ENCODE data around the gene HOXA7. TPM values are rescaled to one million over a fixed set of nuclear protein-coding genes. Genes with fewer than 3 reads are reported as not detected.

HOXA7 gene
- total RNA-seq, 4 donors from 2014 or later = 8.7 to 16.9 (median 11.3) TPM

DNA sequence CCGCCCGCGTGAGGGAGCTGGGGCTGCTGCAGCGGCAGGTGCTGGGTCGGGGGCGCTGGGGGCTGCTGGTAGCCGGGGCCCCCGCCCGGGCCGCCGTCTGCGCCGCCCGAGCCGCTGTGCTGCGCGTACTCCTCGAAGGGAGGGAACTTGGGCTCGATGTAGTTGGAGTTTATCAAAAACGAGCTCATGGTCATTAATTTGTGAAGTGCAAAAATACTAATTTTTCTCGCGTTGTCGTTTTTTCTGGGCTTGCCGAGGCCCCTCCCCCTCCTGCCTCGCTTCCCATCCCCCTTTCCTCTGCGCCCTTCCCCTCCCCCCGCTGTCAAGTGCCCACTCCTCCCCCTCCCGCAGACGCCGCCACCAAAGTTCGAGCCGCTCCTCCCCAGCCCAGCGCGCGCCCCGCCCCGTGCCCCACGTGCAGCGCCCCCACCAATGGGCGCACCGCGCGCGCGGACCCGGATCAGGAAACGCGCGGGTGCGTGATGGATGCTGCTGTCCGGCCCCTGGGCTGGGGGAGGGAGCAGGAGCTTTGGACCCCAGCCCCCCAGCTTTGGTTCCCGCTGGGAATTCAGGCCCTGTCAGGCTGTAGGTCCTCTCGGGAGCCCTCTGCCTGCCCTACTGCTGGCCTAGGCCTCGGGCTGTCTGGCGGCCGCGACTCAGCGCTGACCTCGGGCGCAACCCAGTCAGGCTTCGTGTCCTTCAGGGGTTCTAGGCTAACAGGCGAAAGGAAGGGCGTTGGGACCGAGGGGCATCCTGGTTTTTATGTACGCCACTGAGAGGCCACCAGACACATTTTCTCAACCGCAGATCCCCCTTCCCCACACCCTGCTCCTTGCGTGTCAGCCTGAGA lies 25.7 kb downstream of the HOXA7 start, which contains the start of gene HOXA4:
Gene HOXA4, minus strand, starts transcription at position 218 of the 850 bp plus-strand sequence. Its CDS starts 24 bp downstream, at position 194.
- H3K27ac ChIP-seq = peak within 1 kb of the TSS; percentile 56 to 90 (median 76)
- H3K9me3 ChIP-seq = no peaks in the 10 kb centered on the region
- peak; percentile 84 to 90 for DNase-seq (ENCODE audit: low spot score in 2 of 2)
- H3K4me1 ChIP-seq = peaks cover 0 to 79% (median 13%) of the 10 kb centered on the region in 4 donors
- H3K4me3 ChIP-seq = peak within 1 kb of the TSS; percentile 51 to 76 (median 64)
- WGBS, 2 donors = 2 to 5% methylated on average over 48 to 64 of the region's 67 CpGs
- TF ChIP-seq, protein P1, sequence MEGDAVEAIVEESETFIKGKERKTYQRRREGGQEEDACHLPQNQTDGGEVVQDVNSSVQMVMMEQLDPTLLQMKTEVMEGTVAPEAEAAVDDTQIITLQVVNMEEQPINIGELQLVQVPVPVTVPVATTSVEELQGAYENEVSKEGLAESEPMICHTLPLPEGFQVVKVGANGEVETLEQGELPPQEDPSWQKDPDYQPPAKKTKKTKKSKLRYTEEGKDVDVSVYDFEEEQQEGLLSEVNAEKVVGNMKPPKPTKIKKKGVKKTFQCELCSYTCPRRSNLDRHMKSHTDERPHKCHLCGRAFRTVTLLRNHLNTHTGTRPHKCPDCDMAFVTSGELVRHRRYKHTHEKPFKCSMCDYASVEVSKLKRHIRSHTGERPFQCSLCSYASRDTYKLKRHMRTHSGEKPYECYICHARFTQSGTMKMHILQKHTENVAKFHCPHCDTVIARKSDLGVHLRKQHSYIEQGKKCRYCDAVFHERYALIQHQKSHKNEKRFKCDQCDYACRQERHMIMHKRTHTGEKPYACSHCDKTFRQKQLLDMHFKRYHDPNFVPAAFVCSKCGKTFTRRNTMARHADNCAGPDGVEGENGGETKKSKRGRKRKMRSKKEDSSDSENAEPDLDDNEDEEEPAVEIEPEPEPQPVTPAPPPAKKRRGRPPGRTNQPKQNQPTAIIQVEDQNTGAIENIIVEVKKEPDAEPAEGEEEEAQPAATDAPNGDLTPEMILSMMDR (IDR thresholded peaks at IDR 0.05) = no peak
- TF ChIP-seq EP300 (IDR thresholded peaks at IDR 0.05) (peak; percentile 37 to 77), POLR2A (IDR thresholded peaks at IDR 0.05) (peak in 1 of 2 donors; percentile 69)
- peaks cover 0 to 58% of the 10 kb centered on the region in 2 donors for H3K27me3 ChIP-seq
- H3K36me3 ChIP-seq = no peaks in the 10 kb centered on the region

DNA sequence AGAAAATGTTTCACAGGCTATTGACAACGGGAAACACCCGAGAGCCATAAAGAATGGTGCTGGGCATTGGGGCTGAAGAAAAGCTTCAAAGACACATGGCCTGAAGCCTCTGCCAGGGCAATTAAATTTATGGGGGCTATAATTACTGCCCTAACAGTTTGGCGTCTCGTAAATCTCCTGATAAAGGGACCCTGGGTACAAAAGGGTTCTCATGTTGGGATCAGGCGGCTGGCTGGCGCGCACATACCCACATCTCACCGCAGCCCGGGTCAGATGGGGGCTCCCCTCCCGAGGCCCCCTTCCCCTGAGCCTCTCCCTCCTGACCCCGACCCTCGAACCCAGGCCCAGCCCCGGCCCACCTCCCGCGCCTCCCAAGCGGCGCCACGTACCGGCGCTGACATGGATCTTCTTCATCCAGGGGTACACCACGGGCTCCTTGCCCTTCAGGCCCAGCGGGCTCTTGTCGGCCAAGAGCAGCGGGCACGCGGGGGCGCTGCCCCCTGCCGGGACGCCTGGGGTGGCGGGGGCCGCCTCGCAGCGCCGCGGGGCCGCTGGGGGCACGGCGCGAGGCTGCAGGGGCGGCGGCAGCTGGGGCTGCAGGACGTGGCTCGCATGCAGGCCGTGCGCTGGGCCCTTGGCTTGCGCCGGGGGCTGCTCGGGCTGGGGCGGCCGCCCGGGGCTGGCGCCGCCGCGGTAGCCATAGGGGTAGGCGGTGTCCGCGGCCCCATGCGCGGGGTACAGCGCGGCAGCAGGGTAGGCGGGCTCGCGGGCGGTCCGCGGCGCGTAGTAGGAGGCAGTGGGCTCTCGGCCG lies 26.5 kb downstream of the HOXA7 start:
- Histone ChIP-seq H3K27me3 (peaks cover 0 to 50% of the 10 kb centered on the region in 2 donors), H3K4me3 (peak overlapping the region; percentile 51 to 76 (median 64)), H3K27ac (peak overlapping the region; percentile 56 to 90 (median 71)), H3K9me3 (no peaks in the 10 kb centered on the region), H3K4me1 (peaks cover 0 to 80% (median 6%) of the 10 kb centered on the region in 4 donors), H3K36me3 (no peaks in the 10 kb centered on the region)
- TF ChIP-seq, protein P1 (IDR thresholded peaks at IDR 0.05) = peak in 3 of 5 experiments; percentile 13 to 21 (median 19)
- no peak for TF ChIP-seq EP300 (IDR thresholded peaks at IDR 0.05)
- TF ChIP-seq POLR2A (IDR thresholded peaks at IDR 0.05) = no peak
- 26 to 32% methylated on average over 11 to 22 of the region's 72 CpGs for WGBS, 2 donors
- no peak for DNase-seq (ENCODE audit: low spot score in 2 of 2)

DNA sequence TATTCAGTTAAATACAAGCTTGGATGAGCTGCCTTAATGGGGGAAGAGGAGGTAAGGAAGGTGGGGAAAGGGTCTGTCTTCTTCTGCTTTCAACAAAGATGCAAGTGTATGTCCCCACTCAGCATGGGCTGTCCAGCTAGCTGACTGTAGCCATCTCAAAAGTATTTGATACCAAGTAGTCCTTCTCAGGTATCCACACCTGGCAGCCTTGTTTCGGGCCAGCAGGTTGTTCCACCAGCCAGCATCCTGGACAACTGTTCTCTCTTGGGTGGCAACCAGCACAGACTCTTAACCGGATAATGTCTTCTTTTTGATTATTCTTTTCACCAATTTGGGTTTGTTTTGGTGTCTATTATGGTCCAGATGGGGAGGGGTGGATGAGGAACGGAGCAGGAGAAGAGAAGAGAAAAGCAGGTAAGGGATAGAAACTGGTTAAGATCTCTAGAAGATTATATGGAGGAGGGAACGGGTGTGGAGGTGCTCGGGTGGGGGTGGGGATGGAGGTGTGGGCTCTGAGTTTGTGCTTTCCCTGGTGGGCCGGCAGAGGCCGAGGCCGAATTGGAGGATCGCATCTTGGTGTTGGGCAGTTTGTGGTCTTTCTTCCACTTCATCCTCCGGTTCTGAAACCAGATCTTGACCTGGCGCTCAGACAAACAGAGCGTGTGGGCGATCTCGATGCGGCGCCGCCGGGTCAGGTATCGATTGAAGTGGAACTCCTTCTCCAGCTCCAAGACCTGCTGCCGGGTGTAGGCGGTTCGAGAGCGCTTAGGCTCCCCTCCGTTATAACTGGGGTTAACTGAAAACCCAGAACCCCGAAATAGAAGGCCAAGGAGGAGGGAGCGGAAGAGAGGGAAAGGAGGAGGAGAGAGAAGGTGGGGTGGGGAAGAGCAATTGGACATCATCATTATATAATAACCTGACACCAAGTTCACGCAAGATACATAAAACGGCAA lies 27.4 kb downstream of the HOXA7 start:
- Histone ChIP-seq H3K27me3 (peaks cover 0 to 51% of the 10 kb centered on the region in 2 donors), H3K36me3 (peaks cover 0 to 6% (median 0%) of the 10 kb centered on the region in 3 donors), H3K9me3 (no peaks in the 10 kb centered on the region), H3K4me3 (peak overlapping the region in 2 of 4 donors; percentile 34 to 74), H3K4me1 (peaks cover 0 to 77% (median 2%) of the 10 kb centered on the region in 4 donors), H3K27ac (peak overlapping the region in 2 of 4 donors; percentile 73 to 90)
- DNase-seq (ENCODE audit: low spot score in 2 of 2) = no peak
- TF ChIP-seq EP300 (IDR thresholded peaks at IDR 0.05) (no peak), POLR2A (IDR thresholded peaks at IDR 0.05) (no peak)
- TF ChIP-seq, protein P1 (IDR thresholded peaks at IDR 0.05) = no peak
- WGBS, 2 donors = 78 to 79% methylated on average over 28 of the region's 28 CpGs

- Histone ChIP-seq H3K36me3 (peaks cover 0 to 9% (median 0%) of the 10 kb centered on the region in 3 donors), H3K4me3 (no peak overlapping the region), H3K9me3 (no peaks in the 10 kb centered on the region), H3K4me1 (peaks cover 0 to 77% (median 0%) of the 10 kb centered on the region in 4 donors), H3K27ac (no peak overlapping the region), H3K27me3 (peaks cover 0 to 56% of the 10 kb centered on the region in 2 donors)
- no peak for DNase-seq (ENCODE audit: low spot score in 2 of 2)
- TF ChIP-seq EP300 (IDR thresholded peaks at IDR 0.05) = no peak
- no peak for TF ChIP-seq POLR2A (IDR thresholded peaks at IDR 0.05)
- TF ChIP-seq, protein P1 (IDR thresholded peaks at IDR 0.05) = no peak
- 57 to 64% methylated on average over 2 of the region's 2 CpGs for WGBS, 2 donors
Measured at GRCh38 chr7:27128034-27128433, 28.4 kb downstream of the HOXA7 start.
